OCI-LY7 (cell line): ENCODE results near the gene NYNRIN.

ENCODE experiments used
- EZH2phosphoT487 ChIP-seq: fragments of 200-600 bp; sonication (generic); IDR thresholded peaks from 2 replicates; pipeline ENCODE4 v1.6.1; 2018; ENCODE audit warnings: low read depth, borderline replicate concordance, mild to moderate bottlenecking, mixed run types, antibody characterized with exemption, low read length, moderate library complexity, mixed read lengths
- TF ChIP-seq, protein P1 (sequence below): fragments of 200-600 bp; sonication (generic); conservative IDR thresholded peaks from 2 replicates; pipeline ENCODE4 v1.5.1; 2014; ENCODE audit warnings: mild to moderate bottlenecking, antibody characterized with exemption, low read length, moderate library complexity, mixed read lengths

DNA sequence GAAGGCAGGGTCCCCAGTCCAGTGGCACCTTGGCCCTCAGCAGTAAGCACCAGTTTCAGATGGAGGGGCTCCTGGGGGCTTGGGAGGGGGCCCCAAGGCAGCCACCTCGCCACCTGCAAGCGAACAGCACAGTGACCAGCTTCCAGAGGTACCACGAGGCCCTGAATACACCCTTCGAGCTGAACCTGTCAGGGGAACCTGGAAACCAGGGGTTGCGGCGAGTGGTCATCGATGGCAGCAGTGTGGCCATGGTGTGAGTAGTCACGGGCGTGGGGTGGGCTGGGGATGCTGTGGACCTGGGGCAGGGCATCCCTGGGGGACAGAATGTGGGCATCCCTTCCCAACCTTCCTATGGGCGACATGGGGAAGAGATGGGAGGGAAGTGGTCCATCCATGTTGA, 11.2 kb downstream of the NYNRIN start:
- TF ChIP-seq, protein P1, sequence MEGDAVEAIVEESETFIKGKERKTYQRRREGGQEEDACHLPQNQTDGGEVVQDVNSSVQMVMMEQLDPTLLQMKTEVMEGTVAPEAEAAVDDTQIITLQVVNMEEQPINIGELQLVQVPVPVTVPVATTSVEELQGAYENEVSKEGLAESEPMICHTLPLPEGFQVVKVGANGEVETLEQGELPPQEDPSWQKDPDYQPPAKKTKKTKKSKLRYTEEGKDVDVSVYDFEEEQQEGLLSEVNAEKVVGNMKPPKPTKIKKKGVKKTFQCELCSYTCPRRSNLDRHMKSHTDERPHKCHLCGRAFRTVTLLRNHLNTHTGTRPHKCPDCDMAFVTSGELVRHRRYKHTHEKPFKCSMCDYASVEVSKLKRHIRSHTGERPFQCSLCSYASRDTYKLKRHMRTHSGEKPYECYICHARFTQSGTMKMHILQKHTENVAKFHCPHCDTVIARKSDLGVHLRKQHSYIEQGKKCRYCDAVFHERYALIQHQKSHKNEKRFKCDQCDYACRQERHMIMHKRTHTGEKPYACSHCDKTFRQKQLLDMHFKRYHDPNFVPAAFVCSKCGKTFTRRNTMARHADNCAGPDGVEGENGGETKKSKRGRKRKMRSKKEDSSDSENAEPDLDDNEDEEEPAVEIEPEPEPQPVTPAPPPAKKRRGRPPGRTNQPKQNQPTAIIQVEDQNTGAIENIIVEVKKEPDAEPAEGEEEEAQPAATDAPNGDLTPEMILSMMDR: no peak
- TF ChIP-seq EZH2phosphoT487: no peak
